ENCODE results near the gene CTSZ.

Gene CTSZ

GRCh38 chr20:58980711-58981627, 26.1 kb downstream of the CTSZ start, which contains the start of gene NELFCD:
Gene NELFCD (plus strand): TSS chr20:58981256. CDS start chr20:58981310, 54 bp downstream.
- peak within 1 kb of the TSS; percentile 83 for H3K4me3 ChIP-seq (ENCODE audit: control insufficient read depth, low read depth, low read length)
- no peak for DNase-seq (ENCODE audit: low read depth)
- TF ChIP-seq CTCF (IDR thresholded peaks at IDR 0.05; ENCODE audit: control insufficient read depth, insufficient read depth, low read depth, low read length, missing control alignments) = no peak

DNA sequence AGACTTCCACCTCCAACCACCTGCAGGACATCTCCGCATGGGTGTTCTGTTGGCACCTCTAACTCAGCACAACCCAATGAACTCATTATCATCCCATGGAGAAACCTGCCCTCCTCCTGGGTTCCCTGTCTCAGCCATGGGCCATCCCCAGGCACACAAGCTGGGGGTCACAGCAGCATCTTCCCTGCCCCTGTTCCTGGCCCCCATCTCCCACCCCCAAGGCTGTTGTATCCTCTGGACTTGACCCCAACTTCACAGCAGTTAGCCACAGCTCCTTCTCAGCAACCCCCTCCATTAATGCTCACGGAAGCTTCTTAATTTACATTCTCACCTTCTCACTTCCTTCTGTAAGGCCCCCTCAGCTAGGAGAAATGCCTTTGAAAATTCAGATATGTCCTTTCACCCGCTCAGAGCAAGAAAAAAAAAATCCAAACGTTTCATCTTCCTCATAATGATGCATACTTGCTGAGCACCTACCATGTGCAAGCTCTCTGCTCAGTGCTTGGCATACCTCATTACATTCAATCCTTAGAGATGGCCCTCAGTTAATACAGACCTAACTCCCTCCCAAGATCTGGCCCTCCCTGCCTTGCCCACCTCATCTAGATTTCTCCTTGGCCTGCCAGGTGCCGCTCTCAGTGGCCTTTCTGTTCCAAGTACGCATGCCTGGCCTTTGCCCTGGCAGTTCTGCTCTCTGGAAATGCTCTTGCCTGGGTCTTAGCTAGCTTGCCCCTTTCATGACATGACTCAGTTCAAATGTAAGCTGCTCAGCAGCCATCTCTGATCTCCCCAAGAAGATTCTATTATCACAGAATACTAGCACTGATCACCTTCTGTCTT, 28.5 kb downstream of the CTSZ start:
- DNase-seq (ENCODE audit: low read depth) = no peak
- TF ChIP-seq CTCF (IDR thresholded peaks at IDR 0.05; ENCODE audit: control insufficient read depth, insufficient read depth, low read depth, low read length, missing control alignments) = no peak
- no peak overlapping the region for H3K4me3 ChIP-seq (ENCODE audit: control insufficient read depth, low read depth, low read length)

GRCh38 chr20:58976061-58976730, 30.9 kb downstream of the CTSZ start:
- no peak for TF ChIP-seq CTCF (IDR thresholded peaks at IDR 0.05; ENCODE audit: control insufficient read depth, insufficient read depth, low read depth, low read length, missing control alignments)
- H3K4me3 ChIP-seq (ENCODE audit: control insufficient read depth, low read depth, low read length) = no peak overlapping the region
- DNase-seq (ENCODE audit: low read depth) = no peak

- H3K4me3 ChIP-seq (ENCODE audit: control insufficient read depth, low read depth, low read length) = no peak overlapping the region
- no peak for DNase-seq (ENCODE audit: low read depth)
- TF ChIP-seq CTCF (IDR thresholded peaks at IDR 0.05; ENCODE audit: control insufficient read depth, insufficient read depth, low read depth, low read length, missing control alignments) = no peak
Measured at GRCh38 chr20:58975353-58975752, 31.7 kb downstream of the CTSZ start.

- no peak for TF ChIP-seq CTCF (IDR thresholded peaks at IDR 0.05; ENCODE audit: control insufficient read depth, insufficient read depth, low read depth, low read length, missing control alignments)
- no peak for DNase-seq (ENCODE audit: low read depth)
- no peak overlapping the region for H3K4me3 ChIP-seq (ENCODE audit: control insufficient read depth, low read depth, low read length)
Measured at GRCh38 chr20:58973866-58974265, 33.2 kb downstream of the CTSZ start.

GRCh38 chr20:58973179-58973578, 33.9 kb downstream of the CTSZ start:
- no peak for DNase-seq (ENCODE audit: low read depth)
- H3K4me3 ChIP-seq (ENCODE audit: control insufficient read depth, low read depth, low read length) = no peak overlapping the region
- TF ChIP-seq CTCF (IDR thresholded peaks at IDR 0.05; ENCODE audit: control insufficient read depth, insufficient read depth, low read depth, low read length, missing control alignments) = no peak

Measured in AG09309 (cell line).